ENCODE data around the gene FARP2.

The FARP2 gene

DNA sequence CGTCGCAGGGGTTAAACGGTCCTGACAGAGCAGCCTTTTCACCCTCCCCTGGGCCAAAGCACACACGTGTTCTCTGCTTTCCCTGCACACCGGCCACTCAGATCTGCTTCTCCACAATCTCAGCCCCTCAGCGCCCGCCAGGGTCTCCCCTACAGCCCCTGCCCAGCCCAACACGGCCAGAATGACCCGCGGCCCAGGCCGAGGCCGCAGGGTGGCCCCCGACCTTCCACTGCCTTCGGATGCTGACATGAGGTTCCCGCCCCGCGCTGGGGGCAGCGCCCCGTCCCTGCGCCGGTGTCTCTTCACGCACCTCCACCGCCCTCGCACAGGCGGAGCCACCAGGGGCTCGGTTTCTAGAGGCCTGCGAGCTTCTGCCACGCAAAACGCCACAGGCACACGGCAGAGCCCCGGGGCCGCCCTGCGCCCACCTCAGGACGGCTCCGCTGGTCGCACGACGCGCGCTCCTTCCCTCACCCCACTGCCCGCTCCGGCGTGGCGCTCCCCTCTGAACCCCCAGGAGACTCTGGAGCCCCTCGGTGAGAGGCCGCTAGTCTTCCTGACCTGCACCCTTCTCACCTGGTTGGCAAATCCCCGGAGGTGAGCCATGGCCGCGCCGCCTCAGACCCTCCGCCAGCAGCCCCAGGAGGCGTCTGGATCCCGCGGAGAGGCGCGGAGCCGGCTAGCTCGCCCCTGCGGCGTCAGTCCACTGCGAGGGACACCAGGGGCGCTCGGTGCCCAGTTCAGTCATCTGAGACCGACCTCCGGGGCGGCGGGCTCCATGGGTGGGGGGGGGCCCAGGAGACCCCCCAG, 151.6 kb downstream of the FARP2 start:
- in situ Hi-C loops (cut with MboI; ENCODE audit: low pct_unique_long_range_greater_than_20kb, low sequenced_read_pairs, unreplicated experiment), result no loop called here
- peak; percentile 78 for DNase-seq (ENCODE audit: low spot score)
- peak; percentile 15 for TF ChIP-seq CTCF (IDR thresholded peaks at IDR 0.05; ENCODE audit: extremely low read depth, insufficient read depth, missing control alignments)

DNA sequence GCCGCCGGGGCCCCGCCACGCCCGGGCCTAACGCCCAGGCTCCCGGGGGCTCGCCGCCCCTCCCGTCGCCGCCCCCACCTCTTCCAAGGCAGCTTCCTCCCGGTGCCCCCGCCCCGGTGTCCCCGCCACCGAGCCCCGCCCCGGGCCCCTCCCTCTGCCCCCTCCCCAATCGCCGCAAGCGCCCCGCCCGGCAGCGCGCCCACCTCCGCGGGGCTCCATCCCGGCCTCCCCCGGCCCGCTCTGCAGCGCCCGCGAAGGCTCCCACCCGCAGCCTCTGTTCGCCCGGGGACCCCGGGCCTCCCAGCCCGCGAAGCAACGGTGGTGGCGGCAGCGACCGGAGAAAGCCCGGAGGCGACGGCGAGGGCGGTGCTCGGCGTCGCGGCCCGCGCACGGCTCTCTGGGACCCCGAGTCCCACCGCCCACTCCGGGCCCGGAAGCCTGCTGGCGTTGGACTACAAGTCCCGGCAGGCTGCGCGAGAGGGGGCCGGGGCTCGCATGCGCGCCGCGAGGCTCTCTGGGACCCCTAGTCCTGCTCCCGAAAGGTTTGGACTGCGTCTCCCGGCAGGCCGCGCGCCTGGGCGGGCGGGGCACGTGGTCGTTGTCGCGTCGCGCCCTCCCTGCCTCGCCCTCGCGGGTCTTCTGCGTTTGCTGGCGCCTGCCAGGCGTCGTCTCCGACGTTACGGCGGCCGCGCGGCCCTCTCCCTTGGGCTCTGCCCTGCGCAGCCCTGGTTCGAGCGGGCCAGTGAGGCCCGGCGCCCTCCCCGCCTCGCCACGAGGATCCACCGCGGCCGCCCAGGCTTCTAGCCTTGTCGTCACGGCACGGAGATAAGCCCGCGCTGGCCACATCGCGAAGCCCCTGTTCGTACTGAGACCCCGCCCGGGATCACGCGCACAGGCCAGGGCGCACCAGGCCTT, 152.4 kb downstream of the FARP2 start, which contains the start of gene STK25:
STK25 (minus strand) TSS at position 345 of the 915 bp plus-strand sequence. CDS start 549 bp downstream, outside the sequence.
- no peak for TF ChIP-seq CTCF (IDR thresholded peaks at IDR 0.05; ENCODE audit: extremely low read depth, insufficient read depth, missing control alignments)
- in situ Hi-C loops (cut with MboI; ENCODE audit: low pct_unique_long_range_greater_than_20kb, low sequenced_read_pairs, unreplicated experiment), result no loop called here
- DNase-seq (ENCODE audit: low spot score), result peak; percentile 100

- DNase-seq (ENCODE audit: low spot score), result no peak
- TF ChIP-seq CTCF (IDR thresholded peaks at IDR 0.05; ENCODE audit: extremely low read depth, insufficient read depth, missing control alignments), result no peak
- in situ Hi-C loops (cut with MboI; ENCODE audit: low pct_unique_long_range_greater_than_20kb, low sequenced_read_pairs, unreplicated experiment), result no loop called here
Observed at GRCh38 chr2:241509155-241509784, 153.2 kb downstream of the FARP2 start.

DNA sequence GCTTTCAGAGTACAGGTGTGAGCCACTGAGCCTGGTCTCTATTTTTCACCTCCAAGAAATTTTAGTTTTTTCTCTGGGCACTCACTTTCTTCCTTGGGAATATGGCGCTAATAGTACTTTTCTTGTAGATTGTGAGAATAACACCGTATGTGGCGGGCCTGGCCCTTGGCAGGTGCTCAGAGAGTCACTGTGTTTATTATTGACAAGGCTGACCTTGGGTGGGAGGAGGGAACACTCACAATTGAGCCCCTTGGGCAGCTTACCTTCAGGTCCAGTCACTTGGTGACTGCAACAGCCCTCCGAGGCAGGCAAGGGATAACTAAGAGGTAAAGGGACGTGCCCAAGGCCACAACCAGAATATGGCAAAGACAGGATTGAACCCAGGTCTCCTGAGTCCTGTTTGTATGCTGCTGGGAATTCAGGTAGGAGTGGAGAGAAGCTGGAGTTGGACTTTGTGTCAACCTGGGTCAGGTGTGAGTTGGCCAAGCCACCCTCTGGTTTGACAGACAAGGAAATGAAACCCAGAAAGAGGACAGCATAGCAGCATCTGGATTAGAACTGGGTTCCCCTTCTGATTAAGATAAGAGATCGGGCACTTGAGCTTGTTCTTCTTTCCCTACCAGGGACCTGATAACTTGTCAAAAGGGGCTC, 155.1 kb downstream of the FARP2 start:
- no peak for TF ChIP-seq CTCF (IDR thresholded peaks at IDR 0.05; ENCODE audit: extremely low read depth, insufficient read depth, missing control alignments)
- no peak for DNase-seq (ENCODE audit: low spot score)
- in situ Hi-C loops (cut with MboI; ENCODE audit: low pct_unique_long_range_greater_than_20kb, low sequenced_read_pairs, unreplicated experiment), result no loop called here

DNA sequence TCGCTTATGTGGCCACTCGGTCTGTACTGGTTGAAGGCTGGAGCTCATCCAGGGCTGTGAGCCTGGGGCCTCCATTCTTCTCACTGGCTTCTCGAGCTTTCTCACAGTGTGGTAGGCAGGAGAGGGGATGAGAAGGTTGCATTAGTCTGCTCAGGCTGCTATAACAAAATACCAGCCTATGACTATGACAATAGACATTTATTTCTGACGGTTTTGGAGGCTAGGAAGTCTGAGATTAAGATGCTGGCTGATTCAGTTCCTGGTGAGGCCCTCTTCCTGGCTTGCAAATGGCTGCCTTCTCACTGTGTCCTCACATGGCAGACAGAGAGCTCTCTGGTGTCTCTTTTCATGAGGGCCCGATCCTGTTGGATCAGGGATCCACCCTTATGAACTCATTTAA, 158.5 kb downstream of the FARP2 start:
- TF ChIP-seq CTCF (IDR thresholded peaks at IDR 0.05; ENCODE audit: extremely low read depth, insufficient read depth, missing control alignments), result no peak
- in situ Hi-C loops (cut with MboI; ENCODE audit: low pct_unique_long_range_greater_than_20kb, low sequenced_read_pairs, unreplicated experiment), result no loop called here
- DNase-seq (ENCODE audit: low spot score), result no peak
